ES-I3 (cell line): ENCODE measurements around the gene GGCT.

ENCODE experiments used
- H3K36me3 ChIP-seq: 2 replicates; pipeline ENCODE4 v1.6.1; 2013; ENCODE audit warnings: mild to moderate bottlenecking, low read length, control low read depth, moderate library complexity; ENCODE audit not compliant: insufficient read depth
- H3K4me1 ChIP-seq: 2 replicates; pipeline ENCODE4 v1.6.1; 2013; ENCODE audit warnings: mild to moderate bottlenecking, control low read depth, low read length; ENCODE audit not compliant: insufficient read depth
- H3K9ac ChIP-seq: 2 replicates; pipeline ENCODE4 v1.6.1; 2013; ENCODE audit warnings: low read depth, mild to moderate bottlenecking, low read length, moderate library complexity
- H3K9me3 ChIP-seq: 2 replicates; pipeline ENCODE4 v1.6.1; 2013; ENCODE audit warnings: mild to moderate bottlenecking, low read length, moderate library complexity; ENCODE audit not compliant: control insufficient read depth, insufficient read depth

GGCT gene

GRCh38 chr7:30468041-30468440, 36.6 kb downstream of the GGCT start:
- H3K9ac ChIP-seq, result no peak overlapping the region
- peaks cover 9% of the 10 kb centered on the region; the same call in 1 of the 2 replicates for H3K4me1 ChIP-seq
- no peaks in the 10 kb centered on the region for H3K36me3 ChIP-seq
- H3K9me3 ChIP-seq, result no peaks in the 10 kb centered on the region

- no peaks in the 10 kb centered on the region for H3K9me3 ChIP-seq
- no peaks in the 10 kb centered on the region for H3K36me3 ChIP-seq
- H3K4me1 ChIP-seq, result peaks cover 9% of the 10 kb centered on the region; the same call in 1 of the 2 replicates
- H3K9ac ChIP-seq, result no peak overlapping the region
Measured at GRCh38 chr7:30467271-30467670, 37.4 kb downstream of the GGCT start.

- Histone ChIP-seq H3K36me3 (no peaks in the 10 kb centered on the region), H3K4me1 (peaks cover 9% of the 10 kb centered on the region; the same call in 1 of the 2 replicates), H3K9ac (no peak overlapping the region), H3K9me3 (no peaks in the 10 kb centered on the region)
Measured at GRCh38 chr7:30466266-30466665, 38.4 kb downstream of the GGCT start.

GRCh38 chr7:30465811-30466180, 38.8 kb downstream of the GGCT start:
- Histone ChIP-seq H3K36me3 (no peaks in the 10 kb centered on the region), H3K9me3 (no peaks in the 10 kb centered on the region), H3K9ac (no peak overlapping the region), H3K4me1 (peaks cover 9% of the 10 kb centered on the region; the same call in 1 of the 2 replicates)

- H3K4me1 ChIP-seq, result peaks cover 9% of the 10 kb centered on the region; the same call in 1 of the 2 replicates
- no peak overlapping the region for H3K9ac ChIP-seq
- H3K36me3 ChIP-seq, result no peaks in the 10 kb centered on the region
- H3K9me3 ChIP-seq, result no peaks in the 10 kb centered on the region
Measured at GRCh38 chr7:30465046-30465810, 39.4 kb downstream of the GGCT start.

- Histone ChIP-seq H3K9me3 (no peaks in the 10 kb centered on the region), H3K4me1 (peaks cover 13% of the 10 kb centered on the region), H3K36me3 (no peaks in the 10 kb centered on the region), H3K9ac (no peak overlapping the region)
Measured at GRCh38 chr7:30464231-30464671, 40.4 kb downstream of the GGCT start.

- Histone ChIP-seq H3K4me1 (peaks cover 9% of the 10 kb centered on the region), H3K36me3 (no peaks in the 10 kb centered on the region), H3K9ac (no peak overlapping the region), H3K9me3 (no peaks in the 10 kb centered on the region)
Measured at GRCh38 chr7:30463405-30464145, 41.1 kb downstream of the GGCT start.

GRCh38 chr7:30462179-30462578, 42.5 kb downstream of the GGCT start:
- no peaks in the 10 kb centered on the region for H3K36me3 ChIP-seq
- H3K9ac ChIP-seq, result no peak overlapping the region
- no peaks in the 10 kb centered on the region for H3K9me3 ChIP-seq
- H3K4me1 ChIP-seq, result peaks cover 7% of the 10 kb centered on the region

GRCh38 chr7:30460246-30460633, 44.4 kb downstream of the GGCT start:
- Histone ChIP-seq H3K4me1 (peaks cover 7% of the 10 kb centered on the region), H3K36me3 (peaks cover 7% of the 10 kb centered on the region; the same call in 1 of the 2 replicates), H3K9ac (no peak overlapping the region), H3K9me3 (no peaks in the 10 kb centered on the region)

GRCh38 chr7:30459591-30460245, 44.9 kb downstream of the GGCT start:
- Histone ChIP-seq H3K9ac (no peak overlapping the region), H3K4me1 (peaks cover 7% of the 10 kb centered on the region), H3K36me3 (peaks cover 7% of the 10 kb centered on the region; the same call in 1 of the 2 replicates), H3K9me3 (no peaks in the 10 kb centered on the region)

- Histone ChIP-seq H3K9me3 (no peaks in the 10 kb centered on the region), H3K4me1 (peaks cover 7% of the 10 kb centered on the region), H3K36me3 (peaks cover 7% of the 10 kb centered on the region; the same call in 1 of the 2 replicates), H3K9ac (no peak overlapping the region)
Measured at GRCh38 chr7:30458311-30458710, 46.3 kb downstream of the GGCT start.

GRCh38 chr7:30453921-30454320, 50.7 kb downstream of the GGCT start:
- Histone ChIP-seq H3K9ac (no peak overlapping the region), H3K4me1 (peaks cover 8% of the 10 kb centered on the region), H3K36me3 (peaks cover 12% of the 10 kb centered on the region)

GRCh38 chr7:30453016-30453415, 51.6 kb downstream of the GGCT start:
- no peak overlapping the region for H3K9ac ChIP-seq
- peaks cover 12% of the 10 kb centered on the region for H3K36me3 ChIP-seq
- peaks cover 8% of the 10 kb centered on the region for H3K4me1 ChIP-seq
- no peaks in the 10 kb centered on the region for H3K9me3 ChIP-seq

More at GRCh38 chr7:30453921-30454320, 50.7 kb downstream of the GGCT start:
- H3K9me3 ChIP-seq, result no peaks in the 10 kb centered on the region

- H3K36me3 ChIP-seq, result peaks cover 12% of the 10 kb centered on the region
- no peaks in the 10 kb centered on the region for H3K9me3 ChIP-seq
- no peak overlapping the region for H3K9ac ChIP-seq
- peaks cover 8% of the 10 kb centered on the region for H3K4me1 ChIP-seq
Measured at GRCh38 chr7:30452280-30452930, 52.2 kb downstream of the GGCT start.
